ENCODE results near the gene ABCA13. TPM values are rescaled to one million over a fixed set of nuclear protein-coding genes. Genes with fewer than 3 reads are reported as not detected.

The ABCA13 gene
- total and polyA plus RNA-seq, 7 experiments from 2014 or later, result 0.11 to 0.42 TPM; not detected in 5

GRCh38 chr7:48471196-48471595, 299.9 kb downstream of the ABCA13 start:
- CTCF ChIA-PET, result no interaction called here
- Histone ChIP-seq H3K36me3 (ENCODE audit: control insufficient read depth in 2 of 3, insufficient read depth in 3 of 3, low read length in 3 of 3) (no peaks in the 10 kb centered on the region), H3K27me3 (ENCODE audit: control insufficient read depth in 2 of 2, insufficient read depth in 2 of 2, low read length in 2 of 2) (no peaks in the 10 kb centered on the region), H3K4me1 (ENCODE audit: control insufficient read depth in 2 of 2, insufficient read depth in 2 of 2, low read length in 2 of 2) (no peaks in the 10 kb centered on the region), H3K4me3 (ENCODE audit: low read length) (no peak overlapping the region), H3K27ac (ENCODE audit: low read depth, low read length) (no peak overlapping the region), H3K9me3 (ENCODE audit: control insufficient read depth in 2 of 3, low read length in 3 of 3) (no peaks in the 10 kb centered on the region)
- H3K27ac Mint-ChIP-seq, result no peak overlapping the region
- peaks cover 0 to 1% (median 0%) of the 10 kb centered on the region in 11 donors for H3K9me3 Mint-ChIP-seq
- intact Hi-C loops (cut with micrococcal nuclease), result no loop called here
- no peaks in the 10 kb centered on the region for H3K27me3 Mint-ChIP-seq
- H3K4me1 Mint-ChIP-seq, result no peaks in the 10 kb centered on the region
- ATAC-seq (no peak), DNase-seq (no peak)
- no peaks in the 10 kb centered on the region for H3K36me3 Mint-ChIP-seq
- H3K4me3 Mint-ChIP-seq, result no peak overlapping the region
- POLR2A ChIA-PET, result no interaction called here

- no peaks in the 10 kb centered on the region for H3K36me3 Mint-ChIP-seq
- Histone ChIP-seq H3K4me1 (ENCODE audit: control insufficient read depth in 2 of 2, insufficient read depth in 2 of 2, low read length in 2 of 2) (no peaks in the 10 kb centered on the region), H3K27ac (ENCODE audit: low read depth, low read length) (no peak overlapping the region), H3K4me3 (ENCODE audit: low read length) (no peak overlapping the region), H3K36me3 (ENCODE audit: control insufficient read depth in 2 of 3, insufficient read depth in 3 of 3, low read length in 3 of 3) (no peaks in the 10 kb centered on the region), H3K27me3 (ENCODE audit: control insufficient read depth in 2 of 2, insufficient read depth in 2 of 2, low read length in 2 of 2) (no peaks in the 10 kb centered on the region), H3K9me3 (ENCODE audit: control insufficient read depth in 2 of 3, low read length in 3 of 3) (no peaks in the 10 kb centered on the region)
- no peak overlapping the region for H3K27ac Mint-ChIP-seq
- no peaks in the 10 kb centered on the region for H3K27me3 Mint-ChIP-seq
- no peaks in the 10 kb centered on the region for H3K4me1 Mint-ChIP-seq
- ATAC-seq (no peak), DNase-seq (no peak)
- ChIA-PET CTCF (no interaction called here), POLR2A (no interaction called here)
- no peak overlapping the region for H3K4me3 Mint-ChIP-seq
- H3K9me3 Mint-ChIP-seq, result peaks cover 0 to 6% (median 0%) of the 10 kb centered on the region in 11 donors
- intact Hi-C loops (cut with micrococcal nuclease), result no loop called here
These were observed 301.4 kb downstream of the ABCA13 start for GRCh38 chr7:48472640-48473039.

GRCh38 chr7:48473205-48473865, 302.1 kb downstream of the ABCA13 start:
- no peaks in the 10 kb centered on the region for H3K36me3 ChIP-seq (ENCODE audit: control insufficient read depth in 2 of 3, insufficient read depth in 3 of 3, low read length in 3 of 3)
- no peak overlapping the region for H3K27ac Mint-ChIP-seq
- CTCF ChIA-PET, result no interaction called here
- intact Hi-C loops (cut with micrococcal nuclease), result no loop called here
- no peaks in the 10 kb centered on the region for H3K27me3 Mint-ChIP-seq
- no peak overlapping the region for H3K4me3 Mint-ChIP-seq
- POLR2A ChIA-PET, result no interaction called here
- H3K4me1 ChIP-seq (ENCODE audit: control insufficient read depth in 2 of 2, insufficient read depth in 2 of 2, low read length in 2 of 2), result no peaks in the 10 kb centered on the region
- H3K9me3 ChIP-seq (ENCODE audit: control insufficient read depth in 2 of 3, low read length in 3 of 3), result no peaks in the 10 kb centered on the region
- no peaks in the 10 kb centered on the region for H3K4me1 Mint-ChIP-seq
- H3K27me3 ChIP-seq (ENCODE audit: control insufficient read depth in 2 of 2, insufficient read depth in 2 of 2, low read length in 2 of 2), result no peaks in the 10 kb centered on the region
- H3K36me3 Mint-ChIP-seq, result no peaks in the 10 kb centered on the region
- no peak overlapping the region for H3K4me3 ChIP-seq (ENCODE audit: low read length)
- ATAC-seq (no peak), DNase-seq (no peak)
- H3K27ac ChIP-seq (ENCODE audit: low read depth, low read length), result no peak overlapping the region
- H3K9me3 Mint-ChIP-seq, result peaks cover 0 to 6% (median 2%) of the 10 kb centered on the region in 11 donors

- Mint-ChIP-seq H3K9me3 (peaks cover 3 to 17% (median 9%) of the 10 kb centered on the region in 11 donors), H3K27ac (no peak overlapping the region), H3K27me3 (peaks cover 0 to 3% (median 0%) of the 10 kb centered on the region in 5 donors), H3K36me3 (peaks cover 0 to 4% (median 0%) of the 10 kb centered on the region in 5 donors), H3K4me3 (no peak overlapping the region), H3K4me1 (no peaks in the 10 kb centered on the region)
- H3K4me3 ChIP-seq (ENCODE audit: low read length), result no peak overlapping the region
- CTCF ChIA-PET, result no interaction called here
- DNase-seq (no peak), ATAC-seq (no peak)
- intact Hi-C loops (cut with micrococcal nuclease), result no loop called here
- no peaks in the 10 kb centered on the region for H3K9me3 ChIP-seq (ENCODE audit: control insufficient read depth in 2 of 3, low read length in 3 of 3)
- H3K4me1 ChIP-seq (ENCODE audit: control insufficient read depth in 2 of 2, insufficient read depth in 2 of 2, low read length in 2 of 2), result no peaks in the 10 kb centered on the region
- H3K36me3 ChIP-seq (ENCODE audit: control insufficient read depth in 2 of 3, insufficient read depth in 3 of 3, low read length in 3 of 3), result no peaks in the 10 kb centered on the region
- no peak overlapping the region for H3K27ac ChIP-seq (ENCODE audit: low read depth, low read length)
- POLR2A ChIA-PET, result no interaction called here
- H3K27me3 ChIP-seq (ENCODE audit: control insufficient read depth in 2 of 2, insufficient read depth in 2 of 2, low read length in 2 of 2), result no peaks in the 10 kb centered on the region
These were observed 310.0 kb downstream of the ABCA13 start for GRCh38 chr7:48481235-48481634.

- intact Hi-C loops (cut with micrococcal nuclease), result no loop called here
- DNase-seq, result no peak
- Mint-ChIP-seq H3K9me3 (peaks cover 0 to 9% (median 0%) of the 10 kb centered on the region in 11 donors), H3K4me3 (no peak overlapping the region), H3K27me3 (peaks cover 0 to 2% (median 0%) of the 10 kb centered on the region in 5 donors), H3K4me1 (no peaks in the 10 kb centered on the region), H3K27ac (no peak overlapping the region), H3K36me3 (no peaks in the 10 kb centered on the region)
- no peak for ATAC-seq
- H3K36me3 ChIP-seq (ENCODE audit: control insufficient read depth in 2 of 3, insufficient read depth in 3 of 3, low read length in 3 of 3), result no peaks in the 10 kb centered on the region
- H3K27me3 ChIP-seq (ENCODE audit: control insufficient read depth in 2 of 2, insufficient read depth in 2 of 2, low read length in 2 of 2), result no peaks in the 10 kb centered on the region
- CTCF ChIA-PET, result no interaction called here
- POLR2A ChIA-PET, result no interaction called here
- no peak overlapping the region for H3K4me3 ChIP-seq (ENCODE audit: low read length)
- no peaks in the 10 kb centered on the region for H3K4me1 ChIP-seq (ENCODE audit: control insufficient read depth in 2 of 2, insufficient read depth in 2 of 2, low read length in 2 of 2)
- H3K27ac ChIP-seq (ENCODE audit: low read depth, low read length), result no peak overlapping the region
- no peaks in the 10 kb centered on the region for H3K9me3 ChIP-seq (ENCODE audit: control insufficient read depth in 2 of 3, low read length in 3 of 3)
These were observed 326.3 kb downstream of the ABCA13 start for GRCh38 chr7:48497521-48497920.

- CTCF ChIA-PET, result no interaction called here
- no peak overlapping the region for H3K27ac ChIP-seq (ENCODE audit: low read depth, low read length)
- no peak overlapping the region for H3K27ac Mint-ChIP-seq
- intact Hi-C loops (cut with micrococcal nuclease), result no loop called here
- H3K36me3 Mint-ChIP-seq, result no peaks in the 10 kb centered on the region
- H3K27me3 Mint-ChIP-seq, result no peaks in the 10 kb centered on the region
- H3K4me1 Mint-ChIP-seq, result peaks cover 0 to 2% (median 0%) of the 10 kb centered on the region in 7 donors
- ATAC-seq (no peak), DNase-seq (no peak)
- no peaks in the 10 kb centered on the region for H3K4me1 ChIP-seq (ENCODE audit: control insufficient read depth in 2 of 2, insufficient read depth in 2 of 2, low read length in 2 of 2)
- POLR2A ChIA-PET, result no interaction called here
- H3K36me3 ChIP-seq (ENCODE audit: control insufficient read depth in 2 of 3, insufficient read depth in 3 of 3, low read length in 3 of 3), result no peaks in the 10 kb centered on the region
- peaks cover 0 to 5% (median 0%) of the 10 kb centered on the region in 11 donors for H3K9me3 Mint-ChIP-seq
- H3K9me3 ChIP-seq (ENCODE audit: control insufficient read depth in 2 of 3, low read length in 3 of 3), result no peaks in the 10 kb centered on the region
- no peak overlapping the region for H3K4me3 Mint-ChIP-seq
- no peaks in the 10 kb centered on the region for H3K27me3 ChIP-seq (ENCODE audit: control insufficient read depth in 2 of 2, insufficient read depth in 2 of 2, low read length in 2 of 2)
- H3K4me3 ChIP-seq (ENCODE audit: low read length), result no peak overlapping the region
These were observed 330.8 kb downstream of the ABCA13 start for GRCh38 chr7:48502021-48502420.

GRCh38 chr7:48505051-48505450, 333.8 kb downstream of the ABCA13 start:
- Mint-ChIP-seq H3K27ac (no peak overlapping the region), H3K27me3 (no peaks in the 10 kb centered on the region), H3K4me1 (peaks cover 0 to 3% (median 0%) of the 10 kb centered on the region in 7 donors), H3K4me3 (no peak overlapping the region), H3K36me3 (no peaks in the 10 kb centered on the region), H3K9me3 (peaks cover 0 to 2% (median 0%) of the 10 kb centered on the region in 11 donors)
- Histone ChIP-seq H3K9me3 (ENCODE audit: control insufficient read depth in 2 of 3, low read length in 3 of 3) (no peaks in the 10 kb centered on the region), H3K27me3 (ENCODE audit: control insufficient read depth in 2 of 2, insufficient read depth in 2 of 2, low read length in 2 of 2) (no peaks in the 10 kb centered on the region), H3K4me3 (ENCODE audit: low read length) (no peak overlapping the region), H3K36me3 (ENCODE audit: control insufficient read depth in 2 of 3, insufficient read depth in 3 of 3, low read length in 3 of 3) (no peaks in the 10 kb centered on the region), H3K4me1 (ENCODE audit: control insufficient read depth in 2 of 2, insufficient read depth in 2 of 2, low read length in 2 of 2) (no peaks in the 10 kb centered on the region), H3K27ac (ENCODE audit: low read depth, low read length) (no peak overlapping the region)
- CTCF ChIA-PET, result no interaction called here
- no peak for ATAC-seq
- DNase-seq, result no peak
- POLR2A ChIA-PET, result no interaction called here
- intact Hi-C loops (cut with micrococcal nuclease), result no loop called here
